SK-N-SH (cell line): ENCODE measurements around the gene HEMK1.

Source experiments
- CTCF ChIP-seq: fragments of 200-600 bp; sonication (generic); IDR thresholded peaks from 2 replicates; pipeline ENCODE4 v1.6.1; 2017; ENCODE audit warnings: antibody characterized with exemption, mild to moderate bottlenecking, moderate library complexity
- EP300 ChIP-seq, 2 experiments: IDR thresholded peaks; 2 replicates each; pipeline versions ENCODE4 v1.4.0 to v1.6.1; 2012; ENCODE audit warnings: borderline replicate concordance in 1 of 2, low read depth in 1 of 2, low read length in 1 of 2
- JUND ChIP-seq: IDR thresholded peaks from 2 replicates; pipeline ENCODE4 v1.4.0; 2012
- TF ChIP-seq, protein P1 (sequence below): IDR thresholded peaks from 2 replicates; pipeline ENCODE4 v1.4.0; 2012; ENCODE audit warnings: low read depth
- TF ChIP-seq, protein P2 (sequence below): IDR thresholded peaks from 2 replicates; pipeline ENCODE4; 2012

GRCh38 chr3:50607271-50608091 is 38.2 kb downstream of the HEMK1 start:
- no peak for TF ChIP-seq EP300 (IDR thresholded peaks at IDR 0.05; ENCODE audit: borderline replicate concordance in 1 of 2, low read depth in 1 of 2, low read length in 1 of 2)
- TF ChIP-seq CTCF = no peak
- TF ChIP-seq, protein P1, sequence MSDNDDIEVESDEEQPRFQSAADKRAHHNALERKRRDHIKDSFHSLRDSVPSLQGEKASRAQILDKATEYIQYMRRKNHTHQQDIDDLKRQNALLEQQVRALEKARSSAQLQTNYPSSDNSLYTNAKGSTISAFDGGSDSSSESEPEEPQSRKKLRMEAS = no peak
- TF ChIP-seq, protein P2, sequence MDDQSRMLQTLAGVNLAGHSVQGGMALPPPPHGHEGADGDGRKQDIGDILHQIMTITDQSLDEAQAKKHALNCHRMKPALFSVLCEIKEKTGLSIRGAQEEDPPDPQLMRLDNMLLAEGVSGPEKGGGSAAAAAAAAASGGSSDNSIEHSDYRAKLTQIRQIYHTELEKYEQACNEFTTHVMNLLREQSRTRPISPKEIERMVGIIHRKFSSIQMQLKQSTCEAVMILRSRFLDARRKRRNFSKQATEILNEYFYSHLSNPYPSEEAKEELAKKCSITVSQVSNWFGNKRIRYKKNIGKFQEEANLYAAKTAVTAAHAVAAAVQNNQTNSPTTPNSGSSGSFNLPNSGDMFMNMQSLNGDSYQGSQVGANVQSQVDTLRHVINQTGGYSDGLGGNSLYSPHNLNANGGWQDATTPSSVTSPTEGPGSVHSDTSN = no peak
- TF ChIP-seq JUND = no peak
